H1 (cell line): ENCODE measurements around the gene MAML3. TPM values are rescaled to one million over a fixed set of nuclear protein-coding genes. Genes with fewer than 3 reads are reported as not detected.

Experiments used
- CTCF ChIA-PET: fragments of 300-600 bp; sonication (Branson Sonifier 250); formaldehyde crosslinking; loops from one replicate; lab custom pipeline; 2021; ENCODE audit not compliant: partially characterized antibody; lab: Charles Lee
- POLR2A ChIA-PET: fragments of 300-600 bp; sonication (Branson Sonifier 250); formaldehyde crosslinking; loops from one replicate; lab custom pipeline; 2021; ENCODE audit warnings: inconsistent platforms; ENCODE audit not compliant: partially characterized antibody; lab: Charles Lee
- DNase-seq, 2 experiments: peaks; one replicate each; pipeline versions ENCODE4 v3.0.0 to v3.0.0-alpha.2; 2010 to 2022; ENCODE audit warnings: low spot score in 2 of 2, low read depth in 1 of 2, mixed read lengths in 1 of 2
- FAIRE-seq: peaks from 2 replicates; lab custom pipeline; 2011; peaks lifted over from hg19 to GRCh38; lab: Jason Lieb, UNC
- H2AFZ ChIP-seq: 2 replicates; pipeline ENCODE4 v1.8.1; 2012; ENCODE audit warnings: low read length, inconsistent platforms
- H2AK5ac ChIP-seq: 2 replicates; pipeline ENCODE4 v1.6.1; 2013; ENCODE audit warnings: low read depth, low read length
- H2BK120ac ChIP-seq: replicated peaks from 2 replicates; pipeline ENCODE3; 2013; ENCODE audit warnings: low read depth, low read length, inconsistent platforms
- H2BK12ac ChIP-seq: 2 replicates; pipeline ENCODE4 v1.6.1; 2013; ENCODE audit warnings: low read depth, low read length
- H2BK15ac ChIP-seq: 2 replicates; pipeline ENCODE4 v1.6.1; 2013; ENCODE audit warnings: low read length
- H2BK20ac ChIP-seq: 2 replicates; pipeline ENCODE4 v1.6.1; 2013; ENCODE audit warnings: low read length
- H2BK5ac ChIP-seq: 2 replicates; pipeline ENCODE4 v1.6.1; 2013; ENCODE audit warnings: low read depth, low read length
- H3K14ac ChIP-seq: 2 replicates; pipeline ENCODE4 v1.6.1; 2013; ENCODE audit warnings: inconsistent platforms; ENCODE audit not compliant: insufficient read length
- H3K18ac ChIP-seq: 2 replicates; pipeline ENCODE4 v1.6.1; 2013; ENCODE audit warnings: low read length; ENCODE audit errors: extremely low read depth
- H3K23ac ChIP-seq: 2 replicates; pipeline ENCODE4 v1.6.1; 2013; ENCODE audit warnings: inconsistent platforms; ENCODE audit not compliant: insufficient read length
- H3K23me2 ChIP-seq: 2 replicates; pipeline ENCODE4 v1.6.1; 2013; ENCODE audit warnings: low read depth, low read length
- H3K27ac ChIP-seq: 2 replicates; pipeline ENCODE4 v1.6.1; 2011; ENCODE audit warnings: low read depth, low read length, inconsistent platforms
- H3K27me3 ChIP-seq, 4 experiments: replicated peaks in 1 of 4; 1 replicate in 1 of 4; 2 replicates in 3 of 4; pipeline versions ENCODE4 v1.6.1 to v1.8.1; 2011 to 2013; ENCODE audit warnings: low read length in 3 of 4, mild to moderate bottlenecking in 3 of 4, inconsistent platforms in 2 of 4, mixed read lengths in 2 of 4, moderate library complexity in 1 of 4; ENCODE audit not compliant: control insufficient read depth in 3 of 4, insufficient read depth in 3 of 4; ENCODE audit errors: extremely low read depth in 1 of 4
- H3K36me3 ChIP-seq, 4 experiments: 2 replicates each; pipeline versions ENCODE4 v1.6.1 to v1.8.1; 2011 to 2013; ENCODE audit warnings: mild to moderate bottlenecking in 4 of 4, low read length in 3 of 4, moderate library complexity in 2 of 4, control low read depth in 1 of 4, inconsistent platforms in 1 of 4; ENCODE audit not compliant: insufficient read depth in 4 of 4, control insufficient read depth in 2 of 4
- H3K4ac ChIP-seq: replicated peaks from 2 replicates; pipeline ENCODE3; 2013; ENCODE audit warnings: low read length, low read depth, mixed read lengths, inconsistent platforms; ENCODE audit not compliant: insufficient read length
- H3K4me1 ChIP-seq, 4 experiments: replicated peaks in 1 of 4; 1 replicate in 1 of 4; 2 replicates in 3 of 4; pipeline versions ENCODE4 v1.6.1 to v1.8.1; 2011 to 2013; ENCODE audit warnings: low read length in 3 of 4, inconsistent platforms in 2 of 4, mixed read lengths in 1 of 4; ENCODE audit not compliant: insufficient read depth in 4 of 4, control insufficient read depth in 3 of 4
- H3K4me2 ChIP-seq, 2 experiments: 2 replicates each; pipeline versions ENCODE4 v1.6.1 to v1.8.1; 2011 to 2013; ENCODE audit warnings: low read depth in 2 of 2, low read length in 2 of 2, control low read depth in 1 of 2, inconsistent platforms in 1 of 2, mild to moderate bottlenecking in 1 of 2; ENCODE audit not compliant: insufficient read depth in 1 of 2
- H3K4me3 ChIP-seq, 4 experiments: fragments of 200-600, 300-600 bp in 1 of 4; sonication (generic), shearing (Covaris generic), sonication (Bioruptor Twin) in 1 of 4; 2 replicates each; pipeline versions ENCODE4 v1.5.1 to v1.8.1; 2011 to 2016; ENCODE audit warnings: low read length in 4 of 4, low read depth in 3 of 4, control low read depth in 2 of 4, inconsistent platforms in 2 of 4, mild to moderate bottlenecking in 2 of 4, mixed read lengths in 1 of 4, moderate library complexity in 1 of 4; ENCODE audit not compliant: insufficient read depth in 2 of 4; ENCODE audit errors: extremely low read depth in 1 of 4
- H3K56ac ChIP-seq: replicated peaks from 2 replicates; pipeline ENCODE3; 2013; ENCODE audit warnings: low read depth, mild to moderate bottlenecking, mixed read lengths, low read length, inconsistent platforms; ENCODE audit not compliant: insufficient read length
- H3K79me1 ChIP-seq: 2 replicates; pipeline ENCODE4 v1.6.1; 2013; ENCODE audit warnings: low read depth, low read length, control low read depth
- H3K79me2 ChIP-seq, 2 experiments: 2 replicates each; pipeline versions ENCODE4 v1.6.1 to v1.8.1; 2012 to 2013; ENCODE audit warnings: low read length in 2 of 2, mild to moderate bottlenecking in 2 of 2, inconsistent platforms in 1 of 2; ENCODE audit not compliant: insufficient read depth in 2 of 2, control insufficient read depth in 1 of 2
- H3K9ac ChIP-seq, 4 experiments: replicated peaks in 1 of 4; 1 replicate in 1 of 4; 2 replicates in 3 of 4; pipeline versions ENCODE4 v1.6.1 to v1.8.1; 2011 to 2013; ENCODE audit warnings: low read depth in 3 of 4, low read length in 3 of 4, control low read depth in 2 of 4, mild to moderate bottlenecking in 2 of 4, moderate library complexity in 2 of 4, inconsistent platforms in 1 of 4; ENCODE audit errors: extremely low read depth in 1 of 4
- H3K9me3 ChIP-seq, 2 experiments: 2 replicates each; pipeline versions ENCODE4 v1.6.1 to v1.8.1; 2012 to 2013; ENCODE audit warnings: mild to moderate bottlenecking in 2 of 2, moderate library complexity in 2 of 2, control low read depth in 1 of 2, inconsistent platforms in 1 of 2, low read depth in 1 of 2, low read length in 1 of 2, mixed read lengths in 1 of 2; ENCODE audit not compliant: insufficient read depth in 2 of 2
- H4K20me1 ChIP-seq, 2 experiments: replicated peaks in 1 of 2; 2 replicates each; pipeline versions ENCODE3 to v1.8.1; 2011 to 2013; ENCODE audit warnings: inconsistent platforms in 2 of 2, low read length in 2 of 2, mild to moderate bottlenecking in 1 of 2; ENCODE audit not compliant: insufficient read depth in 2 of 2, control insufficient read depth in 1 of 2
- H4K5ac ChIP-seq: 2 replicates; pipeline ENCODE4 v1.6.1; 2013; ENCODE audit warnings: low read length, low read depth, mixed read lengths, inconsistent platforms; ENCODE audit not compliant: insufficient read length
- H4K8ac ChIP-seq: 2 replicates; pipeline ENCODE4 v1.8.0; 2013; ENCODE audit warnings: mild to moderate bottlenecking, moderate library complexity, low read length, inconsistent platforms; ENCODE audit not compliant: insufficient read depth; ENCODE audit errors: extremely low read depth
- H4K91ac ChIP-seq: replicated peaks from 2 replicates; pipeline ENCODE3; 2013; ENCODE audit warnings: low read length, mixed read lengths, inconsistent platforms; ENCODE audit not compliant: insufficient read length
- BACH1 ChIP-seq: IDR thresholded peaks from 2 replicates; pipeline ENCODE4 v1.6.1; 2012; ENCODE audit warnings: low read length, improper control_type of control experiment
- EZH2 ChIP-seq: fragments of 200-600 bp; sonication (generic); IDR thresholded peaks from 2 replicates; pipeline ENCODE4 v1.7.1; 2012; ENCODE audit warnings: low read depth, mild to moderate bottlenecking, moderate library complexity, low read length, inconsistent platforms; ENCODE audit not compliant: severe bottlenecking
- GTF2F1 ChIP-seq: IDR thresholded peaks from 2 replicates; pipeline ENCODE4 v1.6.1; 2012; ENCODE audit warnings: low read depth, low read length, improper control_type of control experiment, borderline replicate concordance
- SRF ChIP-seq: IDR thresholded peaks from 2 replicates; pipeline ENCODE4 v1.6.1; 2011; ENCODE audit warnings: mild to moderate bottlenecking, low read depth, low read length, moderate library complexity
- WGBS, 2 experiments: shearing (Covaris generic) in 1 of 2; methylation state at CpG; one replicate each; pipeline versions ENCODE4 v1.1.6 to v1.1.7; 2013 to 2015; ENCODE audit warnings: low lambda C conversion rate in 2 of 2, mixed read lengths in 2 of 2, inconsistent platforms in 1 of 2, low coverage in 1 of 2, missing lambda C conversion rate in 1 of 2; ENCODE audit not compliant: insufficient replicate concordance in 2 of 2, insufficient coverage in 1 of 2, insufficient read length in 1 of 2; ENCODE audit errors: extremely low coverage in 1 of 2, missing lambda C conversion rate in 1 of 2; 5-methylcytosine and 5-hydroxymethylcytosine counted together
- polyA plus RNA-seq, 7 experiments: library from polyadenylated mRNA; depleted of rRNA in 3 of 7; stranded (reverse) in 5 of 7; unstranded in 2 of 7; fragments of >200 nt in 5 of 7; fragments of 200-250 nt in 2 of 7; gene quantifications; 1 replicate in 5 of 7; 2 replicates in 1 of 7; 4 replicates in 1 of 7; pipeline versions ENCODE4 v1.2.1 to v1.2.3, GENCODE V29; 2011 to 2013; ENCODE audit warnings: missing spikeins in 2 of 7, mixed read lengths in 2 of 7
- total RNA-seq: library from RNA; stranded (reverse); fragmentation: NEBNext Ultra II Directional; extraction: Animal tissue kit (Norgen Biotek cat#: 25700); gene quantifications from 2 replicates; pipeline ENCODE4 v1.2.1, GENCODE V29; 2021

Gene MAML3
- total and polyA plus RNA-seq, 2 of the 8 experiments (the other 6 are each of a cell fraction or from before 2014, with no cell fraction given): 2.1 to 5.7 TPM

DNA sequence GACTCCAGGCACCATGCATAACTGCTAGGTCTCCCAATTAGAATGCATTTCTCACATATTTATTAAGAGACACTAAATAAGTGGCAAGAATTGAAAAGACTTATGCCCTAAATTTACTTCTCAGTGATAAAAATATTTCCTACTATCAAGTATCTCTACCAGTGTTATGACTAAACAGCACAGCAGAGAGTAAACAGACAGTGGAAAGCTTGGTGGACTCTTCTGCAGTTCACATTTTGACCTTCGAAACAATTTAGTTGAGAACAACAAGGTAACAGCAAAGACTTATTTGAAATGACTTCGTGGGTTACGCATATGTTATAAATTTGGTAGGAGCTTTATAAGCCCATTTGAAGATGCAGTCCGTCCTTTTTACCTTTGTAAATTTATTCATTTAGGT lies 16.3 kb upstream of the MAML3 start:
- Histone ChIP-seq H3K14ac (no peak overlapping the region), H2BK5ac (no peak overlapping the region), H4K5ac (no peak overlapping the region), H3K4me2 (no peak overlapping the region), H3K23ac (no peak overlapping the region), H3K18ac (no peak overlapping the region), H2BK120ac (no peak overlapping the region), H2BK20ac (no peak overlapping the region), H4K20me1 (no peaks in the 10 kb centered on the region), H4K91ac (no peak overlapping the region), H3K79me1 (no peaks in the 10 kb centered on the region), H3K4me3 (no peak overlapping the region), H3K4ac (no peak overlapping the region), H2BK15ac (no peak overlapping the region), H3K23me2 (no peaks in the 10 kb centered on the region), H3K9me3 (no peaks in the 10 kb centered on the region), H3K36me3 (no peaks in the 10 kb centered on the region), H3K79me2 (no peaks in the 10 kb centered on the region), H3K27me3 (no peaks in the 10 kb centered on the region), H2AK5ac (no peak overlapping the region), H4K8ac (no peak overlapping the region), H2BK12ac (no peak overlapping the region), H2AFZ (no peak overlapping the region), H3K56ac (no peak overlapping the region), H3K4me1 (no peaks in the 10 kb centered on the region), H3K27ac (no peak overlapping the region), H3K9ac (no peak overlapping the region)
- CTCF ChIA-PET: interaction anchor here (1.0 to 4.1 kb wide), 3 partner anchors 43 to 92 kb away, joined by 3 to 15 read pairs (median 3); no protein-coding TSS in a partner anchor
- FAIRE-seq: no peak
- DNase-seq: no peak
- WGBS, 2 experiments: 90% methylated on average over 4 of the region's 4 CpGs; no CpG with 5 or more reads in 1 of the 2 experiments
- POLR2A ChIA-PET: no interaction called here
- TF ChIP-seq BACH1 (no peak), SRF (no peak), EZH2 (no peak), GTF2F1 (no peak)
